Keratinocyte (primary cell): ENCODE data around the gene GRM2.

Experiments
- CTCF ChIP-seq, 3 experiments: IDR thresholded peaks in 1 of 3; conservative IDR thresholded peaks in 1 of 3; optimal IDR thresholded peaks in 1 of 3; 2 replicates in 2 of 3; 3 replicates in 1 of 3; pipeline versions ENCODE3 to v1.5.1; 2011; ENCODE audit warnings: low read length in 3 of 3, mild to moderate bottlenecking in 3 of 3, moderate library complexity in 2 of 3, control low read depth in 1 of 3, inconsistent platforms in 1 of 3; ENCODE audit not compliant: insufficient read depth in 2 of 3; ENCODE audit errors: extremely low read depth in 1 of 3
- EZH2 ChIP-seq: IDR thresholded peaks from one replicate; pipeline ENCODE4 v1.6.1; 2012; ENCODE audit warnings: inconsistent platforms, mild to moderate bottlenecking, low read length, moderate library complexity

GRCh38 chr3:51751287-51751686 lies 44.4 kb downstream of the GRM2 start:
- TF ChIP-seq EZH2 (no peak), CTCF (optimal IDR thresholded peaks at IDR 0.05 in 1 of 3, IDR thresholded peaks at IDR 0.05 in 1 of 3, conservative IDR thresholded peaks at IDR 0.05 in 1 of 3; ENCODE audit: extremely low read depth in 1 of 3, insufficient read depth in 2 of 3, low read length in 3 of 3) (no peak)
